NT2/D1 (cell line): Measurements from ENCODE around the gene LHX3.

Experiments
- SUZ12 ChIP-seq: IDR thresholded peaks from 2 replicates; pipeline ENCODE4 v1.6.1; 2011; ENCODE audit not compliant: insufficient read length, insufficient read depth; ENCODE audit errors: extremely low read depth
- YY1 ChIP-seq: IDR thresholded peaks from 2 replicates; pipeline ENCODE4 v1.6.1; 2011; ENCODE audit not compliant: insufficient read length, insufficient read depth
- ZNF274 ChIP-seq: IDR thresholded peaks from 2 replicates; pipeline ENCODE4 v1.6.1; 2011; ENCODE audit warnings: mild to moderate bottlenecking, low read depth, low read length

DNA sequence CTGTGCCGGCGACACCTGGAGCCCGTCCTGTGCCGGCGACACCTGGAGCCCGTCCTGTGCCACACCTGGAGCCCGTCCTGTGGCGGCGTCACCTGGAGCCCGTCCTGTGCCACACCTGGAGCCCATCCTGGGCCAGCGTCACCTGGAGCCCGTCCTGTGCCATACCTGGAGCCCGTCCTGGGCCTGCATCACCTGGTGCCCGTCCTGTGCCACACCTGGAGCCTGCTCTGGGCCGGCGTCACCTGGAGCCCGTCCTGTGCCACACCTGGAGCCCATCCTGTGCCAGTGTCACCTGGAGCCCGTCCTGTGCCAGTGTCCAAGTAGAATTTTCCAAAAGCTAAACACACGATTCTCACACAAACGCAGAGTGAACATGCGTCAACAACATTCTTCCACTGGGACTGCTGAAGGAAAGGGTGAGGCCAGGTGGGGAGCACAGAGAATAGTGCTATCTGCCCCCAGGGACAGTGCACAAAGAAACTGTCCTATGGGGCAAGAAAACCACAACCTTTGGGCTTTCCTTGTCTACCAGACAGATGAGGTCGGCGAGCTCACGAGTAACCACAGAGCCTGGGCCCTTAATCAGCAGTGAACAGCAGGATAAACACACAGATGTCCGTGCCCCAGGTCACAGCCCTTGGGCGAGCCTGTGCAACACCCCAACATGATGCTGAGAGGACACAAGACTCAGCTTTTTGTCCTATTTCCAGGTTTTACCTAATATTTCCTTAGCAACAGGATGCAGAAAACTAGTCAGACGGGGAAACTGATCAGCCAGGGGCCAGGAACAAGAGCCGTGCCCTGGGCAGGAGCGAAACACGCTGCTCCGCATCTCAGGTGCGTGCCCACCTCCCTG lies 32.8 kb upstream of the LHX3 start:
- TF ChIP-seq YY1 (no peak), ZNF274 (no peak), SUZ12 (no peak)
